AG09309 (cell line): ENCODE data around the gene ESPNL.

Experiments
- DNase-seq: peaks from one replicate; pipeline ENCODE4 v3.0.0-alpha.2; 2010; ENCODE audit warnings: low read depth
- H3K4me3 ChIP-seq: 2 replicates; pipeline ENCODE4 v1.5.1; 2011; ENCODE audit warnings: mild to moderate bottlenecking, low read depth, low read length, moderate library complexity; ENCODE audit not compliant: control insufficient read depth
- CTCF ChIP-seq: IDR thresholded peaks from 2 replicates; pipeline ENCODE4 v1.5.1; 2011; ENCODE audit warnings: mild to moderate bottlenecking, low read depth, low read length, inconsistent platforms; ENCODE audit not compliant: insufficient read depth, control insufficient read depth; ENCODE audit errors: missing control alignments

ESPNL gene

DNA sequence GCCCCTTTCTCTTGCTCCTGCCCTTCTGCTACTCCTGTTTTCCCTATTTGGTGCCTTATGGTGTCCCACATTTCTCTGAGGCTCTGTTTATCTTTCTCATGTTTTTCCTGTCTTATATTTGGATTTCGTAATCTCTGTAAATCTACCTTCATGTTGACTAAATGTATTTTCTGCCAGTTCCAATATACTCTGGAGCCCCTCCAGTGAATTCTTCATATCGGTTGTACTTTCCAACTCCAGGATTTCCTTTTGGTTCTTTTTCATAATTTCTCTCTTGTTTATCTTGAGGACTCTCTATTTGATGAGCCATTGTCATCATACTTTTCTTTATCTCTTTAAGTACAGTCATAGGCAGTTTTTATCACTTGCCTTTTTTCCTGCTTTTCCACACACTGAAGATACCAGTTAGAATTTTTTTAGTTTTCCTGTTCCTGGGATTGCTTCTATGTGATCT lies 20.2 kb upstream of the ESPNL start:
- H3K4me3 ChIP-seq: no peak overlapping the region
- no peak for DNase-seq
- TF ChIP-seq CTCF: no peak

DNA sequence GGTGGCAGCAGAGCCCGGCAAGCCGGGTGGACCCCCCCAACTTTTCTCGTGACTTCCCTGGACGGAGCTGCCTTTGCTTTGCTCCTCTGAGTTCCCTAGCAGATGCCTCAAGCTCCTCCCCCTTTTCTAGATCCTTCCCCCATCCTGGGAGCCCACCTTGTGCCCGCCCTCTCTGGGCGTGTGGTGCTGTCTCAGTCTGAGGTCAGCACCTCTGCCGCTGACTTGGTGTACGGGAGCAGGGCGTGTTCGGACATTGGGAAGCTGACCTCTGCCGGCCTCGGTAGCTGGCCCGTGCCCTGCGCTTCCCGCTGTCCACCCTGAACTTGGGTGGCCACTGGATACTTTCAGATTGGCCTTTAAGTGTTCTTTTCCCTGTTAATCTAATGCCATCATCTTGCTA lies 19.6 kb upstream of the ESPNL start:
- TF ChIP-seq CTCF: no peak
- DNase-seq: no peak
- H3K4me3 ChIP-seq: no peak overlapping the region

GRCh38 chr2:238081150-238081549 lies 19.0 kb upstream of the ESPNL start:
- no peak overlapping the region for H3K4me3 ChIP-seq

DNA sequence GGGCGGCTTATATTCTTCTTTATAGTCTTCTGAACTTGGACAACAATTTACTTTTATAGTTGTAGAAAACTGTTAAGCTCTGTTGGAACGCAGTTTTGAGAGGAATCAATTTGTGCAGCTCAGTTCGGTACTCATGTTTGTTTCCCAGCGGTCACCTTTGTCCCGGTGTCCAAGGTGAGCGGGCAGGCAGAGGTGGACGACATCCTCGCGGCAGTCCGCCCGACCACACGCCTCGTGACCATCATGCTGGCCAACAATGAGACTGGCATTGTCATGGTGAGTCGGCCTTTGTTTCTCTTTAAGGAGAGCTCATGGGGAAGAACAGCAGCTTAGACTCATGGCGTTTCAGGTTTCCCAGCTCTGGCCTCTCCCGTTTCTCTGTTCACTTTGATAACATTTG lies 18.6 kb upstream of the ESPNL start:
- no peak for TF ChIP-seq CTCF
- no peak overlapping the region for H3K4me3 ChIP-seq
- no peak for DNase-seq

More at GRCh38 chr2:238081150-238081549, 19.0 kb upstream of the ESPNL start:
- DNase-seq: no peak
- TF ChIP-seq CTCF: no peak

- no peak for DNase-seq
- TF ChIP-seq CTCF: no peak
- H3K4me3 ChIP-seq: no peak overlapping the region
These were observed 18.0 kb upstream of the ESPNL start for GRCh38 chr2:238082151-238082550.

- DNase-seq: no peak
- no peak for TF ChIP-seq CTCF
- H3K4me3 ChIP-seq: no peak overlapping the region
These were observed 17.3 kb upstream of the ESPNL start for GRCh38 chr2:238082827-238083226.

GRCh38 chr2:238083919-238084318 lies 16.2 kb upstream of the ESPNL start:
- H3K4me3 ChIP-seq: no peak overlapping the region
- no peak for DNase-seq
- no peak for TF ChIP-seq CTCF
